AG09319 (cell line): Measurements from ENCODE around the gene NLRP8.
"Not testable (repeated sequence)": the region's sequence is repeated elsewhere in the genome, so short reads cannot be mapped to it uniquely, and the experiment has no call there.

Experiments used
- DNase-seq: peaks from one replicate; pipeline ENCODE4 v3.0.0-alpha.2; 2010; ENCODE audit warnings: low read depth; ENCODE audit errors: extremely low read depth
- CTCF ChIP-seq: IDR thresholded peaks from 2 replicates; pipeline ENCODE4 v1.5.1; 2011; ENCODE audit warnings: low read depth, mild to moderate bottlenecking, inconsistent platforms, low read length, moderate library complexity

NLRP8 gene

GRCh38 chr19:55912916-55913315 is 34.7 kb upstream of the NLRP8 start:
- no peak for DNase-seq
- TF ChIP-seq CTCF = no peak

DNA sequence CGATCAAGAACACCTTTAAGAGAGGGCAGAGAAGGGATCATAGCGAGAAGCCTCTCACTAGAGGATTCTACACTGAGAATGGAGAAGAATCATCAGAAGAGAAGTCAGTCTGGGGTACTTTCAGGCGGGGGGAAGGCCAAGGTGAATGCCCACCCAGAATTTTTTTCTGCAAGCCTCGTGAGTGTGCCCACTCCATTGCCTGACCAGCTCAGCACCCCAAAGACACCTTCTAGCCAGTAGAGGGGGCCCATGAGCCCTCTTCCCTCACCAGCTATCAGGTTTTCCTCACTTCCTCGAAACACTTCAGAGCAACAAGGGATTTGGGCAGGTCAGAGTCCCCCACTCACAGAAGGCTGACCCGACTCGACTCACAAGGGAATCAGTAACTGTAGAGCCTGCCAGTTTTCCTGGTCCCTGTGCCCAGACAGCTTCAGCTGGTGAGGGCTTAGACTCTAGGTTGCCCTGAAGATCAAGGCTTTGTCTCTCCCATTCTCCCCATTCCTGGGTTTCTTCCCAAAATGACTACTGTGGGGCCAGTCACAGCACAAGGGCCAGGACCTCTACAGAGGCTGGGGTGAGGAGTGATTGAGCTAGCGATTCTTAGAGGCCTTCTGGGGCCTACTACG is 33.9 kb upstream of the NLRP8 start:
- no peak for DNase-seq
- no peak for TF ChIP-seq CTCF

DNA sequence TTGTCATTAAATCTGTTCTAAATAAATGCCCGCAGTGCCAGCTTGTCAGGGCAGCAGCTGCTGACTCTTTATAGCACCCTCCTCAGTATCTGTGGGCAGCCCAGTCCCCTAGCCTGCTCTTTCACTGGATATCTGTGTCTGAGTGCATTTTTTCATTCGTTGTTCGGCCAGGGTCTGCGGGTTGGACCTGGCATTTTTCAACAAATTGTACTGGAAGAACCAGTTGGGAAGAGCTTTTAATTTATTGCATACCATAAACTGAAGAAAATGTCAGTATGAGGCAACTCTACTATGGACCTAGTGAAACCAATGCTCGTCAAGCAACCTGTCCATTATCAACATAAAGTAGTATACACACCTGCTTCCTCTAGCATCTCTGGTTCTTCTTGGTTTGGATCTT is 24.1 kb upstream of the NLRP8 start:
- no peak for TF ChIP-seq CTCF
- DNase-seq = no peak

GRCh38 chr19:55927991-55928390 is 19.6 kb upstream of the NLRP8 start:
- DNase-seq = no peak
- no peak for TF ChIP-seq CTCF

GRCh38 chr19:55929258-55929657 is 18.4 kb upstream of the NLRP8 start:
- DNase-seq = not testable (repeated sequence)

DNA sequence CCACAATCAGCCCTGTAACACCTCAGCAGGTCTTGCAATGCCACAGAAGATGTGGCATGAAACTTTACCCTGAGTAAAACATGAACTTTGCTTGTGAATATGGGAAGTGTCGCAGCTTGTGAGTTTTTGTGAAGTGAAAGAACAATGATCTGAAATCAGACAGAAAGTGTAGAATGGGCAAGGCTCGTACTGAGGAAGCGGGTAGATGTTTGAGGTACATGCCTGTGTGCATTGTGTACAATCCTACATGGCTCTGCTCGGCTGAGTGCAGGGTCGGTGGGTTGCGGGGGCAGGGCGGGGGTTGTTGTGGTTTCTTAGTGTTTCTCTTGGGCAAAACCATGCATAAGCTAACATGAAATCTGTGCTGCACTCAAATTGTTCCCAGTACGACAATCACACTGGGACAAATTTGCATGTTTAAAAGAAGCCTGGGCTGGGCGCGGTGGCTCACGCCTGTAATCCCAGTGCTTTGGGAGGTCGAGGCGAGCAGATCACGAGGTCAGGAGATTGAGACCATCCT is 16.6 kb upstream of the NLRP8 start:
- no peak for TF ChIP-seq CTCF
- no peak for DNase-seq

DNA sequence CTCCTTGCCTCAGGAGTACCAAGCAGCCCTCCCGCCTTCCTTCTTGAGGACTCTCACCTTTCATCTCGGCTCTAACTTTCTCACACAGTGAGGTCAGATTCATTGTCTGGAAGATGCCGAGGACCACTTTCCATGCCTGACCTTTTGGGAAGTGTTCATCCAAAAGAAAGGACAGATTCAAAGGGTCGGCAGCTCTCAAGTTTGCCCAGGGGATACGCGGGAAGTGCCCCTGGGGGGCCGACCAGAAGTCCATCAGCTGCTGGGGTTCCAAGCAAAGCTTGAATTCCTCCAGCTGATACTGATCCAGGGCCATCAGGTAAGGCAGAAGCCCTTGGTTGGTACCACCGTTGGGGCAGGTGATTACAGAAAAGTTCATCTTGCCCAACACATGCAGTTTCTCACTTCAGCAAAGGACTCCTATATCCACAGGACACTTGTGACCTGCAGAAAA is 15.7 kb upstream of the NLRP8 start, which contains the start of gene NLRP13:
NLRP13 (minus strand) TSS at position 401 of the 451 bp plus-strand sequence; CDS start at position 376, 25 bp downstream.
- no peak for TF ChIP-seq CTCF
- DNase-seq = no peak

DNA sequence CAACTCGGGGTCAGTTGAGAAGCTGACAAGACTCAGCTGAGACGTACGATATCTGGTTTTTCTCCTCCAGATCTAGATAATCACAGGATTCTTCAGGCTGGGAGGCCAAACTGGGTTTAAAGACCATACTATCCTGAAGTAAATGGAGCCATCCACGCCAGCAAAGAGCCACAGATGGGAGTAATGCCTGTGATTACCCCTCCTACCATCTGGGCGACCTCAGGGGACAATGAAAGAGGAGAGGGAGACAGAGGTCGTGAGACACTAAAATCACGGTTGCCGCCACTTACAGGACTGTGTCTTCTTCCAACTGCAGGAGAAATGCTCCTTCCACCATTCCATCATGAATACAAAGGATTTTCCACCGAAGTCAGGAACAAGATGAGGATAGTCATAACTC is 12.4 kb upstream of the NLRP8 start:
- TF ChIP-seq CTCF = no peak
- no peak for DNase-seq
